ENCODE data around the gene RNASEH2C. TPM values are rescaled to one million over a fixed set of nuclear protein-coding genes. Genes with fewer than 3 reads are reported as not detected.
"Not testable (repeated sequence)": the region's sequence is repeated elsewhere in the genome, so short reads cannot be mapped to it uniquely, and the experiment has no call there.

The RNASEH2C gene
- total RNA-seq, 1 experiment from 2014 or later = 107 TPM

DNA sequence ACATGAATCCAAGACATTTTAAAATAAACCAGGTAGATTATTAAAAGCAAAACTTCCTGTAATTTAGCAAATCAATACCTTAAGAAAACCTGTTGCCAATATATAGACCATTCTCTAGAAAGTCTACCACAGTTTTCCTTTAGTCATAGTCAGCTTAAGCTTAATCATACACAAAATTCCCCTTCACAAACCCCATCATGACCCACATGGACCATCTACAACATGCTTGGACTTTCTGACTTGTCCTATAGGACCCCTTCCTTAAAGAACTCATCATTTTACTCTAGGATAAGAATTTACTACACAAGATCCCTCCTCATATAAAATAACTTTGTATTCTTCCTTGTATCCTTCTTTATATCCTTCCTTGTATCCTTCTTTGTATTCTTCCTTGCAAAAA is 16.2 kb upstream of the RNASEH2C start:
- CTCF ChIA-PET = no interaction called here
- in situ Hi-C loops (cut with HindIII; ENCODE audit: low pct_unique_long_range_greater_than_20kb, low sequenced_read_pairs) (no loop called here), intact Hi-C loops (cut with micrococcal nuclease; ENCODE audit: unreplicated experiment) (no loop called here)
- Histone ChIP-seq H3K4me3 (ENCODE audit: low read depth in 2 of 2, low read length in 2 of 2) (no peak overlapping the region), H3K36me3 (ENCODE audit: control insufficient read depth, insufficient read depth, low read length) (no peaks in the 10 kb centered on the region), H3K27me3 (ENCODE audit: control insufficient read depth, insufficient read depth, low read length) (no peaks in the 10 kb centered on the region), H3K4me1 (ENCODE audit: control insufficient read depth, insufficient read depth, low read length) (no peaks in the 10 kb centered on the region), H3K27ac (ENCODE audit: low read length) (no peak overlapping the region), H3K9me3 (ENCODE audit: control insufficient read depth, insufficient read depth, low read depth, low read length) (peaks cover 9% of the 10 kb centered on the region)
- TF ChIP-seq, protein P1, sequence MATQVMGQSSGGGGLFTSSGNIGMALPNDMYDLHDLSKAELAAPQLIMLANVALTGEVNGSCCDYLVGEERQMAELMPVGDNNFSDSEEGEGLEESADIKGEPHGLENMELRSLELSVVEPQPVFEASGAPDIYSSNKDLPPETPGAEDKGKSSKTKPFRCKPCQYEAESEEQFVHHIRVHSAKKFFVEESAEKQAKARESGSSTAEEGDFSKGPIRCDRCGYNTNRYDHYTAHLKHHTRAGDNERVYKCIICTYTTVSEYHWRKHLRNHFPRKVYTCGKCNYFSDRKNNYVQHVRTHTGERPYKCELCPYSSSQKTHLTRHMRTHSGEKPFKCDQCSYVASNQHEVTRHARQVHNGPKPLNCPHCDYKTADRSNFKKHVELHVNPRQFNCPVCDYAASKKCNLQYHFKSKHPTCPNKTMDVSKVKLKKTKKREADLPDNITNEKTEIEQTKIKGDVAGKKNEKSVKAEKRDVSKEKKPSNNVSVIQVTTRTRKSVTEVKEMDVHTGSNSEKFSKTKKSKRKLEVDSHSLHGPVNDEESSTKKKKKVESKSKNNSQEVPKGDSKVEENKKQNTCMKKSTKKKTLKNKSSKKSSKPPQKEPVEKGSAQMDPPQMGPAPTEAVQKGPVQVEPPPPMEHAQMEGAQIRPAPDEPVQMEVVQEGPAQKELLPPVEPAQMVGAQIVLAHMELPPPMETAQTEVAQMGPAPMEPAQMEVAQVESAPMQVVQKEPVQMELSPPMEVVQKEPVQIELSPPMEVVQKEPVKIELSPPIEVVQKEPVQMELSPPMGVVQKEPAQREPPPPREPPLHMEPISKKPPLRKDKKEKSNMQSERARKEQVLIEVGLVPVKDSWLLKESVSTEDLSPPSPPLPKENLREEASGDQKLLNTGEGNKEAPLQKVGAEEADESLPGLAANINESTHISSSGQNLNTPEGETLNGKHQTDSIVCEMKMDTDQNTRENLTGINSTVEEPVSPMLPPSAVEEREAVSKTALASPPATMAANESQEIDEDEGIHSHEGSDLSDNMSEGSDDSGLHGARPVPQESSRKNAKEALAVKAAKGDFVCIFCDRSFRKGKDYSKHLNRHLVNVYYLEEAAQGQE (IDR thresholded peaks at IDR 0.05; ENCODE audit: insufficient read depth in 1 of 2, low read depth in 2 of 2, low read length in 1 of 2) = no peak
- TF ChIP-seq TCF7L2 (IDR thresholded peaks at IDR 0.05; ENCODE audit: low read depth, low read length) = no peak
- TF ChIP-seq SIN3A (IDR thresholded peaks at IDR 0.05; ENCODE audit: borderline replicate concordance, insufficient read depth, low read depth, low read length) = no peak
- TF ChIP-seq POLR2AphosphoS5 (IDR thresholded peaks at IDR 0.05; ENCODE audit: low read depth, low read length) = no peak
- TF ChIP-seq CTCF (IDR thresholded peaks at IDR 0.05) = no peak
- BruUV-seq (replicated peaks) = no TSS peak
- ATAC-seq = no peak
- POLR2A ChIA-PET = interaction anchor here (0.7 kb wide), 1 partner anchor 34 kb away, joined by 4 read pairs; no protein-coding TSS in a partner anchor
- no peak for DNase-seq (ENCODE audit: low read depth, low spot score)

DNA sequence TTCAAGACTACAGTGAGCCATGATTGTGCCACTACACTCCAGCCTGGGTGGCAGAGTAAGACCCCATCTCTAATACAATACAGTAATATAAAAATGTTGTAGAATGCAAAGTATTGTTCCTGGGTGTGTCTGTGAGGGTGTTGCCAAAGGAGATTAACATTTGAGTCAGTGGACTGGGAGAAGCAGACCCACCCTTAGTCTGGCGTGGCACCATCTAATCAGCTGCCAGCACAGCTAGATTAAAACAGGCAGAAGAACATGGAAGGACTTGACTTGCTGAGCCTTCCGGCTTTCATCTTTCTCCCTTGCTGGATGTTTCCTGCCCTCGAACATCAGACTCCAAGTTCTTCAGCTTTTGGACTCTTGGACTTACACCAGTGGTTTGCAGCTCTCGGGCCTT is 14.5 kb upstream of the RNASEH2C start:
- H3K4me3 ChIP-seq (ENCODE audit: low read depth in 2 of 2, low read length in 2 of 2); in situ Hi-C loops (cut with HindIII; ENCODE audit: low pct_unique_long_range_greater_than_20kb, low sequenced_read_pairs); H3K9me3 ChIP-seq (ENCODE audit: control insufficient read depth, insufficient read depth, low read depth, low read length); DNase-seq (ENCODE audit: low read depth, low spot score); H3K27me3 ChIP-seq (ENCODE audit: control insufficient read depth, insufficient read depth, low read length); H3K27ac ChIP-seq (ENCODE audit: low read length); ATAC-seq; CTCF ChIA-PET; intact Hi-C loops (cut with micrococcal nuclease; ENCODE audit: unreplicated experiment); H3K4me1 ChIP-seq (ENCODE audit: control insufficient read depth, insufficient read depth, low read length); BruUV-seq (replicated peaks); H3K36me3 ChIP-seq (ENCODE audit: control insufficient read depth, insufficient read depth, low read length); POLR2A ChIA-PET: not testable (repeated sequence)

- no peak overlapping the region for H3K4me3 ChIP-seq (ENCODE audit: low read depth in 2 of 2, low read length in 2 of 2)
- H3K27ac ChIP-seq (ENCODE audit: low read length) = no peak overlapping the region
- in situ Hi-C loops (cut with HindIII; ENCODE audit: low pct_unique_long_range_greater_than_20kb, low sequenced_read_pairs) = no loop called here
- ChIA-PET CTCF (interaction anchor here (0.6 kb wide), 1 partner anchor 19 kb away, joined by 11 read pairs; no protein-coding TSS in a partner anchor), POLR2A (no interaction called here)
- TF ChIP-seq, protein P1 (IDR thresholded peaks at IDR 0.05; ENCODE audit: insufficient read depth in 1 of 2, low read depth in 2 of 2, low read length in 1 of 2) = no peak
- TF ChIP-seq TCF7L2 (IDR thresholded peaks at IDR 0.05; ENCODE audit: low read depth, low read length) (no peak), SIN3A (IDR thresholded peaks at IDR 0.05; ENCODE audit: borderline replicate concordance, insufficient read depth, low read depth, low read length) (no peak), CTCF (IDR thresholded peaks at IDR 0.05) (no peak), POLR2AphosphoS5 (IDR thresholded peaks at IDR 0.05; ENCODE audit: low read depth, low read length) (no peak)
- no peaks in the 10 kb centered on the region for H3K4me1 ChIP-seq (ENCODE audit: control insufficient read depth, insufficient read depth, low read length)
- H3K27me3 ChIP-seq (ENCODE audit: control insufficient read depth, insufficient read depth, low read length) = no peaks in the 10 kb centered on the region
- BruUV-seq (replicated peaks) = no TSS peak
- no peak for ATAC-seq
- no peaks in the 10 kb centered on the region for H3K36me3 ChIP-seq (ENCODE audit: control insufficient read depth, insufficient read depth, low read length)
- DNase-seq (ENCODE audit: low read depth, low spot score) = no peak
- intact Hi-C loops (cut with micrococcal nuclease; ENCODE audit: unreplicated experiment) = no loop called here
- no peaks in the 10 kb centered on the region; the same call in 1 of the 2 replicates for H3K9me3 ChIP-seq (ENCODE audit: control insufficient read depth, insufficient read depth, low read depth, low read length)
Measured at GRCh38 chr11:65730461-65730860, 9.9 kb upstream of the RNASEH2C start.

Data from Panc1 (cell line).